CD4-positive, alpha-beta T cell (primary cell): ENCODE results near the gene PTPRE. TPM values are rescaled to one million over a fixed set of nuclear protein-coding genes. Genes with fewer than 3 reads are reported as not detected.

Experiments used
- ATAC-seq: fragments of 200-7000 bp; cut with Tn5 transposase; one replicate; pipeline ENCODE4 v1.10.0; 2022; ENCODE audit warnings: mild to moderate bottlenecking; ENCODE audit not compliant: poor library complexity
- CTCF ChIA-PET: fragments of 350-600 bp; sonication (Branson Sonifier 250); formaldehyde crosslinking; loops from one replicate; lab custom pipeline; 2021; ENCODE audit warnings: antibody characterized with exemption, inconsistent platforms; lab: Charles Lee
- POLR2A ChIA-PET: fragments of 350-600 bp; sonication (Branson Sonifier 250); formaldehyde crosslinking; loops from one replicate; lab custom pipeline; 2021; ENCODE audit warnings: antibody characterized with exemption, inconsistent platforms; lab: Charles Lee
- DNase-seq, 14 experiments: peaks; one replicate each; pipeline ENCODE4 v3.0.0-alpha.2; 2013 to 2020; ENCODE audit warnings: mixed read lengths in 2 of 14
- H3K27ac ChIP-seq, 2 donors: one replicate each; pipeline versions ENCODE4 v1.5.1 to v1.7.0; 2013; ENCODE audit warnings: low read length in 2 of 2, low read depth in 1 of 2, mild to moderate bottlenecking in 1 of 2
- H3K27me3 ChIP-seq, 2 experiments: 1 replicate in 1 of 2; 2 replicates in 1 of 2; pipeline versions ENCODE4 v1.6.1 to v1.7.0; 2013; ENCODE audit warnings: low read length in 2 of 2, control low read depth in 1 of 2, mild to moderate bottlenecking in 1 of 2, moderate library complexity in 1 of 2; ENCODE audit not compliant: insufficient read depth in 2 of 2, control insufficient read depth in 1 of 2
- H3K36me3 ChIP-seq: one replicate; pipeline ENCODE4 v1.6.1; 2013; ENCODE audit warnings: low read length, control low read depth; ENCODE audit not compliant: insufficient read depth
- H3K4me1 ChIP-seq: one replicate; pipeline ENCODE4 v1.6.1; 2013; ENCODE audit warnings: low read length, control low read depth; ENCODE audit not compliant: insufficient read depth
- H3K4me3 ChIP-seq: one replicate; pipeline ENCODE4 v1.5.1; 2013; ENCODE audit warnings: mild to moderate bottlenecking, low read length, moderate library complexity
- H3K9me3 ChIP-seq, 2 experiments: 1 replicate in 1 of 2; 2 replicates in 1 of 2; pipeline versions ENCODE4 v1.6.1 to v1.7.0; 2013; ENCODE audit warnings: low read length in 2 of 2, mild to moderate bottlenecking in 2 of 2, control low read depth in 1 of 2, moderate library complexity in 1 of 2; ENCODE audit not compliant: control insufficient read depth in 1 of 2, insufficient read depth in 1 of 2
- H3K27ac Mint-ChIP-seq: one replicate; pipeline ENCODE4 v1.8.0; 2020; ENCODE audit warnings: mixed read lengths
- H3K27me3 Mint-ChIP-seq: one replicate; pipeline ENCODE4 v1.8.0; 2021; ENCODE audit warnings: mixed read lengths
- H3K36me3 Mint-ChIP-seq: one replicate; pipeline ENCODE4 v1.8.0; 2021; ENCODE audit warnings: low read depth, mixed read lengths
- H3K4me1 Mint-ChIP-seq: one replicate; pipeline ENCODE4 v1.8.0; 2021; ENCODE audit warnings: low read depth, mixed read lengths
- H3K4me3 Mint-ChIP-seq: one replicate; pipeline ENCODE4 v1.8.0; 2020; ENCODE audit warnings: mild to moderate bottlenecking, mixed read lengths
- H3K9me3 Mint-ChIP-seq: one replicate; pipeline ENCODE4 v1.8.0; 2020; ENCODE audit warnings: mixed read lengths
- intact Hi-C, 2 experiments: fragments of 100-400 bp; cut with DNase I in 1 of 2; cut with micrococcal nuclease in 1 of 2; formaldehyde crosslinking; loops; one replicate each; pipeline versions ENCODE4 v1.15.1 to v1.9.0; 2023 to 2025; cut with DNase I, micrococcal nuclease
- total RNA-seq, 174 experiments: library from RNA in 2 of 174; stranded (reverse) in 2 of 174; gene quantifications; one replicate each; pipeline ENCODE4 v1.2.3 and lab custom pipeline; 2021 to 2026
- TF ChIP-seq, protein P1 (sequence below): fragments of 200-600 bp; IDR thresholded peaks from one replicate; pipeline ENCODE4 v1.8.0; 2022; ENCODE audit warnings: antibody characterized with exemption, mild to moderate bottlenecking

PTPRE gene
- total RNA-seq, 2 experiments from 2014 or later = 47.6 to 55.1 TPM

DNA sequence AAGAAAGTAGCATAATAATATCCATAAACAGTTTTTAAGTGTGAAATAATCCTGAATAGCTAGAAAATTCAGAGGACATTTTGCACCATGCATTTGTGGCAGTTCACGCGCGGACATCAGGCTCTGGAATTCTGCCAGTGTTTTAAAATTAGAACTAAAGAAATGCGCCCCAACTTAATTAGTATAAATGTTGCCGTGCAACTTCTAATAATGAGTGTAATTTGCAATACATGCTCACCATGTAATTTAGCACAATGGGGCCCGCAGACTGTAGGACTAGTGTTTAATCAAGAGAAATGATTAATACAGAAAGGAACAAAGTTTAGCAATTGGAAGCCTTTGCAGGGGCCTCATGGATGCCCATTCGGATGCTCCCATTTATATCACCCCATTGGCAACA is 96.6 kb downstream of the PTPRE start:
- no peak overlapping the region for H3K4me3 ChIP-seq
- H3K9me3 Mint-ChIP-seq = no peaks in the 10 kb centered on the region
- TF ChIP-seq, protein P1, sequence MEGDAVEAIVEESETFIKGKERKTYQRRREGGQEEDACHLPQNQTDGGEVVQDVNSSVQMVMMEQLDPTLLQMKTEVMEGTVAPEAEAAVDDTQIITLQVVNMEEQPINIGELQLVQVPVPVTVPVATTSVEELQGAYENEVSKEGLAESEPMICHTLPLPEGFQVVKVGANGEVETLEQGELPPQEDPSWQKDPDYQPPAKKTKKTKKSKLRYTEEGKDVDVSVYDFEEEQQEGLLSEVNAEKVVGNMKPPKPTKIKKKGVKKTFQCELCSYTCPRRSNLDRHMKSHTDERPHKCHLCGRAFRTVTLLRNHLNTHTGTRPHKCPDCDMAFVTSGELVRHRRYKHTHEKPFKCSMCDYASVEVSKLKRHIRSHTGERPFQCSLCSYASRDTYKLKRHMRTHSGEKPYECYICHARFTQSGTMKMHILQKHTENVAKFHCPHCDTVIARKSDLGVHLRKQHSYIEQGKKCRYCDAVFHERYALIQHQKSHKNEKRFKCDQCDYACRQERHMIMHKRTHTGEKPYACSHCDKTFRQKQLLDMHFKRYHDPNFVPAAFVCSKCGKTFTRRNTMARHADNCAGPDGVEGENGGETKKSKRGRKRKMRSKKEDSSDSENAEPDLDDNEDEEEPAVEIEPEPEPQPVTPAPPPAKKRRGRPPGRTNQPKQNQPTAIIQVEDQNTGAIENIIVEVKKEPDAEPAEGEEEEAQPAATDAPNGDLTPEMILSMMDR = no peak
- no peaks in the 10 kb centered on the region for H3K4me1 ChIP-seq
- no peaks in the 10 kb centered on the region for H3K4me1 Mint-ChIP-seq
- H3K27me3 Mint-ChIP-seq = peaks cover 7% of the 10 kb centered on the region
- ChIA-PET CTCF (no interaction called here), POLR2A (no interaction called here)
- ATAC-seq = no peak
- no peak overlapping the region for H3K27ac ChIP-seq
- intact Hi-C loops = no loop called here
- H3K4me3 Mint-ChIP-seq = no peak overlapping the region
- H3K27ac Mint-ChIP-seq = no peak overlapping the region
- H3K36me3 Mint-ChIP-seq = no peaks in the 10 kb centered on the region
- DNase-seq = no peak
- no peaks in the 10 kb centered on the region for H3K36me3 ChIP-seq
- no peaks in the 10 kb centered on the region for H3K9me3 ChIP-seq
- peaks cover 0 to 3% of the 10 kb centered on the region in 2 experiments for H3K27me3 ChIP-seq

DNA sequence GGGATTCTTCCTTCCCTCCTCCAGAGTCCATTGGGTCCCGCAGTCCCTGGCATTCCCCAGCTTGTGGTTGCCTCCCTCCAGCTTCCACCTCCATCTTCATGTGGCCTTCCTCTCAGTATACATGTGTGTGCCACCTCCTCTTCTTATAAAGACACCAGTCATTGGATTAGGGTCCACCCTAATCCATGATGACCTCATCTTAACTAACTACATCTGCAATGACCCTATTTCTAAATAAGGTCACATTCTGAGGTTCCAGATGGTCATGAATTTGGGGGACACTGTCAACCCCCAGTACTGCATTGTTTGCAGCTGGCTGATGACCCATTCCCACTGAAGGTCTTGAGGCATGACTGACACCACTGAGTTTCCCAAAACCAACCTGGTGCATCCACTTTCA is 99.0 kb downstream of the PTPRE start:
- Histone ChIP-seq H3K27ac (no peak overlapping the region), H3K36me3 (no peaks in the 10 kb centered on the region), H3K4me1 (no peaks in the 10 kb centered on the region), H3K4me3 (no peak overlapping the region), H3K27me3 (no peaks in the 10 kb centered on the region), H3K9me3 (no peaks in the 10 kb centered on the region)
- DNase-seq (no peak), ATAC-seq (no peak)
- H3K27ac Mint-ChIP-seq = no peak overlapping the region
- ChIA-PET POLR2A (no interaction called here), CTCF (no interaction called here)
- intact Hi-C loops = no loop called here
- no peaks in the 10 kb centered on the region for H3K36me3 Mint-ChIP-seq
- TF ChIP-seq, protein P1 = no peak
- H3K4me1 Mint-ChIP-seq = no peaks in the 10 kb centered on the region
- peaks cover 7% of the 10 kb centered on the region for H3K27me3 Mint-ChIP-seq
- H3K4me3 Mint-ChIP-seq = no peak overlapping the region
- H3K9me3 Mint-ChIP-seq = no peaks in the 10 kb centered on the region

DNA sequence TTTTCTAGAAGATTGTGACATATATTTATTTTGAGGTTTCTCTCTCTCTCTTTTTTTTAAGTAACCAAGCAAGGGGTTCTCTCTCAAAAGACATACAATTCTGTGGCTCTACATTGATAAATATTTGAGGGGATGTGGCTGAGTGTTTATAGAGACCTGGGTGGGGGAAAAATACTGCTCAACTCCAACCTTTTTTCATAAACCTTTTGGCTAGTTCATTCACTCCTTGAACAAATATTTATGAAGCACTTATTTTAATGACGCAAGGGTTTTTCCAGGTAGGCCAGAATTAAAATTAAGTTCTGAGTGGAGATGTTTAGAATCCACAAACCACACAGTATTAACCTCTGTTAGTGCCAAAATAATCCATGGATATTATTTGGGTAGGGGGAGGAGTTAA is 100.2 kb downstream of the PTPRE start:
- ChIA-PET CTCF (no interaction called here), POLR2A (no interaction called here)
- no peaks in the 10 kb centered on the region for H3K9me3 ChIP-seq
- Mint-ChIP-seq H3K36me3 (no peaks in the 10 kb centered on the region), H3K9me3 (no peaks in the 10 kb centered on the region), H3K4me3 (no peak overlapping the region), H3K27me3 (peaks cover 8% of the 10 kb centered on the region), H3K4me1 (peaks cover 9% of the 10 kb centered on the region), H3K27ac (no peak overlapping the region)
- H3K27me3 ChIP-seq = no peaks in the 10 kb centered on the region
- intact Hi-C loops = no loop called here
- H3K27ac ChIP-seq = no peak overlapping the region
- DNase-seq = no peak
- TF ChIP-seq, protein P1 = no peak
- no peak overlapping the region for H3K4me3 ChIP-seq
- ATAC-seq = no peak
- no peaks in the 10 kb centered on the region for H3K36me3 ChIP-seq
- peaks cover 9% of the 10 kb centered on the region for H3K4me1 ChIP-seq
